IPS-20b (cell line): ENCODE measurements around the gene ANKRD10.
"Not testable (repeated sequence)": the region's sequence is repeated elsewhere in the genome, so short reads cannot be mapped to it uniquely, and the experiment has no call there.

ENCODE experiments used
- H3K27ac ChIP-seq: one replicate; pipeline ENCODE4 v1.5.1; 2013; ENCODE audit warnings: low read length
- H3K27me3 ChIP-seq: 2 replicates; pipeline ENCODE4 v1.6.1; 2013; ENCODE audit warnings: mild to moderate bottlenecking, low read length, inconsistent platforms; ENCODE audit not compliant: insufficient read depth
- H3K36me3 ChIP-seq: 2 replicates; pipeline ENCODE4 v1.6.1; 2013; ENCODE audit warnings: low read depth, mild to moderate bottlenecking, inconsistent platforms, low read length, moderate library complexity; ENCODE audit not compliant: insufficient read depth
- H3K4me1 ChIP-seq: 2 replicates; pipeline ENCODE4 v1.6.1; 2013; ENCODE audit warnings: mild to moderate bottlenecking, control low read depth, inconsistent platforms, low read length, moderate library complexity; ENCODE audit not compliant: insufficient read depth
- H3K4me3 ChIP-seq: 2 replicates; pipeline ENCODE4 v1.5.1; 2013; ENCODE audit warnings: mild to moderate bottlenecking, low read length, inconsistent platforms
- H3K9ac ChIP-seq: 2 replicates; pipeline ENCODE4 v1.6.1; 2013; ENCODE audit warnings: low read depth, mild to moderate bottlenecking, inconsistent platforms, low read length, moderate library complexity
- H3K9me3 ChIP-seq: 2 replicates; pipeline ENCODE4 v1.6.1; 2013; ENCODE audit warnings: mild to moderate bottlenecking, low read depth, low read length, inconsistent platforms; ENCODE audit not compliant: insufficient read depth

Gene ANKRD10

DNA sequence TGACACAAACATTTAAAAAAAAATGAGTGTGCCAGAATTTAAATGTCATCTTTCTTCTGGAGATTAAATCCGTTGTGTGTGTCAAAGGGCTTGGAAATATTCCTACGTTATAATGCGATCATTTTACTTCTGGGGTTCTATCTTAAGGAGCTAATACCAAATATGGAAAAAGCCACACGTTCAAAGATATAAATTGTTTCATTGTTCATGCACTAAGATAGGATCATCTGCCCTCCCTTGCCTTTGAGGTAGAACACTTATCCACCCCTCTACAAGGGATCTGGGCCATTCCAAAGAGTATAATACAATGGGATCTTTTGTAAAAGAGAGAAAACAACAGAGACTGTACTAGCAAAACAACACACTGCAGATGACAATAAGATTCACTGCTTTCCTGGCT, 64.9 kb downstream of the ANKRD10 start:
- H3K36me3 ChIP-seq, result no peaks in the 10 kb centered on the region
- H3K4me3 ChIP-seq, result no peak overlapping the region
- H3K27ac ChIP-seq, result no peak overlapping the region
- peaks cover 4% of the 10 kb centered on the region; the same call in 1 of the 2 replicates for H3K4me1 ChIP-seq
- H3K9ac ChIP-seq, result no peak overlapping the region
- no peaks in the 10 kb centered on the region for H3K9me3 ChIP-seq
- H3K27me3 ChIP-seq, result no peaks in the 10 kb centered on the region

DNA sequence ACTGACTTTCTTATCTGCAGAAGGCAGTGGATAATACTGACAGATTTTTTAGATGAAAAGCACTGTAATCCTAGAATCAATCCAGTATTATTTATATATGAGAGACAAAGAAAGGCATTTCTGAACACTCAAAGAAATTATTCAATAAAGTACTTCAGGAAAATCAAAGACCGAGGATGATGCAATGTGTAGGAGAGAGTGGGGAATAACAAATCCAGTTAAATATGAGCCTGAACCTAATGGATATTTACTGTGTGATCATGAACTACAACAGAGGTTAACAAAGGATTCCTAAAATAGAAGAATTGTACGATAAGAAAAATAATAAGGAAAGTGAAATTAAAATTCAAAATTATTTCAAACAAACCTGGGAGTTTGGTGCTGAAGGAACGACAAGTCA, 69.3 kb downstream of the ANKRD10 start:
- H3K9ac ChIP-seq, result no peak overlapping the region
- peaks cover 4% of the 10 kb centered on the region; the same call in 1 of the 2 replicates for H3K4me1 ChIP-seq
- no peak overlapping the region for H3K27ac ChIP-seq
- no peaks in the 10 kb centered on the region for H3K36me3 ChIP-seq
- no peaks in the 10 kb centered on the region for H3K27me3 ChIP-seq
- no peaks in the 10 kb centered on the region for H3K9me3 ChIP-seq
- H3K4me3 ChIP-seq, result no peak overlapping the region

GRCh38 chr13:110841846-110842245, 73.0 kb downstream of the ANKRD10 start:
- Histone ChIP-seq H3K9me3 (no peaks in the 10 kb centered on the region), H3K36me3 (no peaks in the 10 kb centered on the region), H3K4me1 (no peaks in the 10 kb centered on the region), H3K27ac (no peak overlapping the region), H3K4me3 (no peak overlapping the region), H3K9ac (no peak overlapping the region), H3K27me3 (no peaks in the 10 kb centered on the region)

- Histone ChIP-seq H3K9ac (no peak overlapping the region), H3K27me3 (no peaks in the 10 kb centered on the region), H3K4me3 (no peak overlapping the region), H3K4me1 (no peaks in the 10 kb centered on the region), H3K27ac (no peak overlapping the region), H3K36me3 (no peaks in the 10 kb centered on the region), H3K9me3 (no peaks in the 10 kb centered on the region)
Measured at GRCh38 chr13:110841406-110841805, 73.5 kb downstream of the ANKRD10 start.

DNA sequence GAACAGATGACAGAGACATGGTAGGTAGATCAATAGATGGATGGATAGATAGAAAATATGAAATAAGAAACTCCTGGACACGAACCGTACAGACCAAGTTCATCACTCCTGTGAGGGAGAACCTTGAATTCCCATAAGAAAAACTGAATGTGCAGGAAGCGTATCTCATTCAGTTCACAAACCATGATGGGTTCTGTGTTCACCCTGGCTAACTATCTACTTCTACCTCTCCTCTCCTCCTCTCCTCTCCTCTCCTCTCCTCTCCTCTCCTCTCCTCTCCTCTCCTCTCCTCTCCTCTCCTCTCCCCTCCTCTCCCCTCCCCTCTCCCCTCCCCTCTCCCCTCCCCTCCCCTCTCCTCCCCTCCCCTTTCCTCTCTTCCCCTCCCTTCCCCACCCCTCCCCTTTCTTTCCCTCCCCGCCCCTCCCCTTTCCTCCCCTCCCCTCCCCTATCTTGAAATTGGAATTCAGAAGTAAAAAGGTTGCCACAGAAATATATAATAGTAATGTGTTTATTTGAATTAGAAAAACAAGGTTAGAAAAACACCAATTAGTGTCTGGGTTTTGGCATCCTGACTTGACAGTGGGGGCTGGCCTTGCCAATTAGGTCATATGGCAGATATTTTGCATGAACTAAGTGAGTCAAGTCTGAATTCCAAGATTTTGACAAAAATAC, 75.9 kb downstream of the ANKRD10 start:
- Histone ChIP-seq H3K27me3 (no peaks in the 10 kb centered on the region), H3K9ac (no peak overlapping the region), H3K36me3 (no peaks in the 10 kb centered on the region), H3K9me3 (no peaks in the 10 kb centered on the region), H3K27ac (no peak overlapping the region), H3K4me1 (no peaks in the 10 kb centered on the region), H3K4me3 (no peak overlapping the region)

- H3K27me3 ChIP-seq, result no peaks in the 10 kb centered on the region
- H3K9ac ChIP-seq, result no peak overlapping the region
- no peaks in the 10 kb centered on the region for H3K9me3 ChIP-seq
- no peaks in the 10 kb centered on the region for H3K36me3 ChIP-seq
- H3K4me1 ChIP-seq, result no peaks in the 10 kb centered on the region
- H3K4me3 ChIP-seq, result no peak overlapping the region
- H3K27ac ChIP-seq, result no peak overlapping the region
Measured at GRCh38 chr13:110838116-110838515, 76.8 kb downstream of the ANKRD10 start.

GRCh38 chr13:110837397-110838061, 77.3 kb downstream of the ANKRD10 start:
- not testable (repeated sequence) for H3K9ac ChIP-seq, H3K27ac ChIP-seq, H3K9me3 ChIP-seq, H3K27me3 ChIP-seq, H3K4me1 ChIP-seq, H3K4me3 ChIP-seq, H3K36me3 ChIP-seq

GRCh38 chr13:110836605-110836903, 78.3 kb downstream of the ANKRD10 start:
- Histone ChIP-seq H3K27ac (no peak overlapping the region), H3K4me3 (no peak overlapping the region), H3K36me3 (no peaks in the 10 kb centered on the region), H3K4me1 (no peaks in the 10 kb centered on the region), H3K27me3 (no peaks in the 10 kb centered on the region), H3K9me3 (no peaks in the 10 kb centered on the region), H3K9ac (no peak overlapping the region)

DNA sequence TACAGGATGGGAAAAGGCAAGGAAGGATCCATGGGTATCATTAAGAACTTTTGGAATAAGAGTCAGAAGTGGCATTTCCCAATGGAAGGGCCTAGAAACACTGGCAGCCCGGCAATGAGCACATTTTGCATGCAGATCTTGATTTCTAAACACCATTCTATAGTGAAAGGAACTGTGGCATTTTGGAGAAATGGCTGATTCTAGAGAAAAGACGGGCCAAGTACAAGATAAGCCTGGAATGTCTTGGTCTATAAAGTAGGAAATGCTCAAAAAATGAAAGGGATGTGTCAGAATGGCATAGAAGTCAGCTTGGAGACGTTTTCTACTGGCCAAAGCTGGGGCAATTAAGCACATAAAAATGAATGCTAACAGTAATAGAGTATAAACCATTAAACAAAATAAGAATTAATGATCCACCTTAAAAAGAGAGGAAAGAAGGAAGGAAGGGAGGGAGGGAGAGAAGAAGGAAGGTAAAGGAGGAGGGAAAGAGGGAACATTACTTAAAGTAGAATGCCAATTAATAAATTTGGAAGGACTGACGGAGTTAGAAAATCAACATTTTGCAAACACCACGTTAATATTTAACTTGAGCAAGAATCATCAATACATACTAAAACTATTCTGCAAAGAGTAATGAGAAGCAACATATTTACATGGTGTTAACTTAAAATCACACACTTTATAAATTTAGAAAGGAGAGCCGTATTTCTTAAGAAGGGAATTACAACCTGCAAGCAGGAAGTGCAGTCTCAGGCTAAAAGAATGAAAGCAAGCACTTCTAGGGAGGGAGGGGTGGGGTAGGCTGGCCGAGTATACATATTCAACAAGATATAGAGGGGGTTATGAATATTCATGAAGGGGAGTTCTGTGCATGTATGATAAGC, 78.9 kb downstream of the ANKRD10 start:
- Histone ChIP-seq H3K4me1 (no peaks in the 10 kb centered on the region), H3K9me3 (no peaks in the 10 kb centered on the region), H3K4me3 (no peak overlapping the region), H3K27me3 (no peaks in the 10 kb centered on the region), H3K27ac (no peak overlapping the region), H3K9ac (no peak overlapping the region), H3K36me3 (no peaks in the 10 kb centered on the region)

- H3K9me3 ChIP-seq, result no peaks in the 10 kb centered on the region
- H3K36me3 ChIP-seq, result no peaks in the 10 kb centered on the region
- H3K27ac ChIP-seq, result no peak overlapping the region
- H3K4me1 ChIP-seq, result no peaks in the 10 kb centered on the region
- H3K4me3 ChIP-seq, result no peak overlapping the region
- H3K9ac ChIP-seq, result no peak overlapping the region
- H3K27me3 ChIP-seq, result no peaks in the 10 kb centered on the region
Measured at GRCh38 chr13:110834572-110834971, 80.3 kb downstream of the ANKRD10 start.

DNA sequence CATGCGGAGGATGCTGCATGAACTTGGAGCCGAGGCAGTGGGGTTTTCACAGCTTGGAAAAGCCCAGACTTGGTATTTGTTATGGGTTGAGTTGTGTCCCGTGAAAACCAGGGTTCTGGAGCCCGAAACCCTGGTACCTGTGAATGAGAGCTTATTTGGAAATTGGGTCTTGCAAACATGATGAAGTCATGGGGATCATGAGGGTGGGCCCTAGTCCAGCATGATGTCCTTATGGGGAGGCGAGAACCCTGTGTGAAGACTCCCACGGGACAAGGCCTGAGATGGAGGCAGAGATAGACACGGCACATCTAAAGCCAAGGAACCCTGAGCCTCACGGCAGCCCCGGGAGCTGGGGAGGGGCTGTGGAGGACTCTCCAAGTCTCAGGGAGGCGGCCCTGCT, 82.3 kb downstream of the ANKRD10 start:
- H3K9ac ChIP-seq, result no peak overlapping the region
- H3K36me3 ChIP-seq, result no peaks in the 10 kb centered on the region
- H3K27ac ChIP-seq, result no peak overlapping the region
- H3K4me3 ChIP-seq, result no peak overlapping the region
- no peaks in the 10 kb centered on the region for H3K4me1 ChIP-seq
- no peaks in the 10 kb centered on the region for H3K27me3 ChIP-seq
- no peaks in the 10 kb centered on the region for H3K9me3 ChIP-seq

GRCh38 chr13:110832205-110832479, 82.7 kb downstream of the ANKRD10 start:
- H3K4me3 ChIP-seq, result no peak overlapping the region
- H3K4me1 ChIP-seq, result no peaks in the 10 kb centered on the region
- no peaks in the 10 kb centered on the region for H3K36me3 ChIP-seq
- no peak overlapping the region for H3K9ac ChIP-seq
- H3K27ac ChIP-seq, result no peak overlapping the region
- H3K9me3 ChIP-seq, result no peaks in the 10 kb centered on the region
- H3K27me3 ChIP-seq, result no peaks in the 10 kb centered on the region
